ENCODE data around the gene NRXN3. TPM values are rescaled to one million over a fixed set of nuclear protein-coding genes. Genes with fewer than 3 reads are reported as not detected.

NRXN3 gene
- total and polyA plus RNA-seq, 8 donors: 1.3 to 7.6 (median 1.5) TPM

DNA sequence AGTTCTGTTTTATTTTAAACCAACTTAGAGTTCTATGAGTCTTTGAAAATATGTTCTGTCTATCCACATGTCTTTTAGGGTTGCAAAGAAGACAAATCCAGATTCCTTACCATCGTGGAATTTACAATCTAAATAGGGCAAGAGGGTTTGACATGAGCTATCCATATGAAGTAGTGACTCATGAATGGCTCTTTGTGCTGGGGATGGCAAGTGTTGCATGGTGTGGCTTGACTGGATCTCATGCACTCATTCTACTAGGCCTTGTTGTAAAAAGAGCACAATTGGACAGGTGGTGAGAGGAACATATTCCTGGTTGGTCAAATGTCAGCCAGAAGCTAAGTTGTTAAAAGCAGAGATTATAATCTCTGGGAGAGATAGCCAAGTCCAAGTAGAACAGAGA, 1532.0 kb downstream of the NRXN3 start:
- ATAC-seq (no peak), DNase-seq (no peak)
- intact Hi-C loops (cut with DNase I): no loop called here
- Histone ChIP-seq H3K4me1 (no peaks in the 10 kb centered on the region), H3K27ac (no peak overlapping the region), H3K36me3 (no peaks in the 10 kb centered on the region), H3K27me3 (no peaks in the 10 kb centered on the region), H3K4me3 (no peak overlapping the region), H3K9me3 (no peaks in the 10 kb centered on the region)
- TF ChIP-seq CTCF (IDR thresholded peaks at IDR 0.05): no peak

GRCh38 chr14:79703209-79703608, 1533.0 kb downstream of the NRXN3 start:
- no peaks in the 10 kb centered on the region for H3K27me3 ChIP-seq
- intact Hi-C loops (cut with DNase I): no loop called here
- DNase-seq: no peak
- H3K4me3 ChIP-seq: no peak overlapping the region
- TF ChIP-seq CTCF (IDR thresholded peaks at IDR 0.05): no peak
- no peaks in the 10 kb centered on the region for H3K36me3 ChIP-seq
- H3K9me3 ChIP-seq: no peaks in the 10 kb centered on the region
- no peaks in the 10 kb centered on the region for H3K4me1 ChIP-seq
- ATAC-seq: no peak
- no peak overlapping the region for H3K27ac ChIP-seq

DNA sequence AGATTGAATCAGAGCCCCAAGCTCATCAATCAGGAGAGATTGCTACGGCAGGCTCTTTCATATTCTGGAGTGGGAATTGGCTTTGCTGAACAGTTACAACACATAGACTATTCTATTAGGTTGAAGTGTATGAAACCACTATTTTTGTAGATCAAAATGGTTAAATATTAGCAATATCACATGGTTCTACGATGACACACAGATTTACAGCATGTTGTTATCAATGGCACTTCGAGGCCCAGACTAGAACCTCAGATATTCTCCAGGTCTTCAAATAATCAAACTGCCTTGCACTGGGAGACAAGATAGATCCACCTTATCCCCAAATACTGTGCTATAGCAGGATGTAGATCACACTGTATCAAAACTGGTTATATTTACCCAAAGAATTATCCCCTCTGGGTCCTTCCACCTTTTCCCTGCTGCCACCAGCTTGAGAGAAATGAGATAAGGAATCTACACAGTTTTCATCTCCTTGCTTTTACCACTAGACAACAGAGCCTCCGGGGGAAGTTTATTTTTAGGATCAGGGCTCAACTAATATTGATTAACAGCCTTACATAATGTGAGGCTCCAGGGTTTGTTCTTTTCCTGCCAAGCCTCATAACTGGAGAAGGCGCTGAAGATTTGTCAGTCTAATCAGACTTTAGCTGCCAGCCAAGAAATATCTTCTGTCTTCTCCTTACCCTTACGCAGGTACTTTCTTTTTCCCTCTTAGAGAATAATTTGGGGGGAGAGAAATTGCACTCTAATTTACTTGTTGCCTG, 1534.1 kb downstream of the NRXN3 start:
- no peaks in the 10 kb centered on the region for H3K9me3 ChIP-seq
- ATAC-seq (no peak), DNase-seq (no peak)
- no peak for TF ChIP-seq CTCF (IDR thresholded peaks at IDR 0.05)
- intact Hi-C loops (cut with DNase I): no loop called here
- H3K4me3 ChIP-seq: no peak overlapping the region
- H3K27me3 ChIP-seq: no peaks in the 10 kb centered on the region
- no peaks in the 10 kb centered on the region for H3K36me3 ChIP-seq
- no peaks in the 10 kb centered on the region for H3K4me1 ChIP-seq
- H3K27ac ChIP-seq: no peak overlapping the region

DNA sequence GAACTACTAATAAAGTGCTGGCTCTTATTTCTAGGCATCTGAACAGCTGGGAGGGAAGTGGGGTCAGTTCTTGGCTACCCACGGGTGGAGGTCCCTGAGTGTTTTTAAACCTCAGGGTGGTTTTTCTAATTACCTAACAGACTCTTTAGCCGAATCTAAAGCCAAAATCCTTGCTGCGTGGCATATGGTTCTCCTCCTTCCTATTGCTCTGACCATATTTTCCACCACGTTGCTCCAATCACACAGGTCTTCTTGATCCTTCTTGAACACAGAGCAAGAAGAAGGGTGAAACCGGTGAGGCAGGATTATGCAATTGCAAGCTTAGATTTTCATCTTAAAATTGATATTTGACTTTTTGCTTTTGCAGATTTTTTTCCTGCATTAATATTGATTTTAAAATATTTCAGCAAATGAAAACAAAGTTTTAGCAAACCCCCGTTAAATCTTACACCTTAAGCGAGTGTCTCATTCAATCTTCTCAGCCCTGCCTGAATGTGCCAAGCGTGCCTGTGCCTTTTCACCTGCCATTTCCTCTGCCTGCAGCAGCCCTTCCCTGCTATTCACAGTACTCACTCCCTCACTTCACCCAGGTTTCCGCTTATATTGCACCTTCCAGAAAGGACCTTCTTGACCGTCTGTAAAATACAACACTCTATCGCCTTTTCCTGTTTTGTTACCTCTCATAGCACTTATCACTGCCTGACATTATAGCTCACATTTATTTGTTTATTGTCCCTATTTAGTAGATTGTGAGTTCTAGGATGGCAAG, 1535.1 kb downstream of the NRXN3 start:
- no peaks in the 10 kb centered on the region for H3K27me3 ChIP-seq
- no peak for DNase-seq
- no peaks in the 10 kb centered on the region for H3K4me1 ChIP-seq
- H3K4me3 ChIP-seq: no peak overlapping the region
- TF ChIP-seq CTCF (IDR thresholded peaks at IDR 0.05): no peak
- H3K27ac ChIP-seq: no peak overlapping the region
- H3K9me3 ChIP-seq: no peaks in the 10 kb centered on the region
- no peaks in the 10 kb centered on the region for H3K36me3 ChIP-seq
- no peak for ATAC-seq
- intact Hi-C loops (cut with DNase I): no loop called here

- intact Hi-C loops (cut with DNase I): no loop called here
- Histone ChIP-seq H3K27ac (no peak overlapping the region), H3K4me1 (no peaks in the 10 kb centered on the region), H3K9me3 (no peaks in the 10 kb centered on the region), H3K27me3 (no peaks in the 10 kb centered on the region), H3K36me3 (no peaks in the 10 kb centered on the region), H3K4me3 (no peak overlapping the region)
- TF ChIP-seq CTCF (IDR thresholded peaks at IDR 0.05): no peak
- DNase-seq (peak in 1 of 4 donors; percentile 10), ATAC-seq (no peak)
Measured at GRCh38 chr14:79706382-79706781, 1536.2 kb downstream of the NRXN3 start.

All from left lung (tissue), 10 donors.